Esophagus muscularis mucosa (tissue), 3 donors: ENCODE data around the gene DHX9.

Source experiments
- POLR2A ChIP-seq: fragments of 450-650 bp; IDR thresholded peaks from one replicate; pipeline ENCODE4 v1.6.1; 2017; ENCODE audit warnings: antibody characterized with exemption, moderate library complexity, mild to moderate bottlenecking, low read depth
- POLR2AphosphoS5 ChIP-seq, 2 donors: sonication (generic); formaldehyde crosslinking; IDR thresholded peaks; one replicate each; pipeline ENCODE4 v1.6.1; 2017; ENCODE audit warnings: antibody characterized with exemption in 2 of 2
- TF ChIP-seq, protein P1 (sequence below), 3 experiments: fragments of 200-600 bp in 2 of 3; fragments of 450-650 bp in 1 of 3; sonication (generic) in 2 of 3; IDR thresholded peaks; one replicate each; pipeline ENCODE4 v1.5.1; 2017 to 2019; ENCODE audit warnings: antibody characterized with exemption in 3 of 3, mild to moderate bottlenecking in 2 of 3, moderate library complexity in 1 of 3

- TF ChIP-seq, protein P1, sequence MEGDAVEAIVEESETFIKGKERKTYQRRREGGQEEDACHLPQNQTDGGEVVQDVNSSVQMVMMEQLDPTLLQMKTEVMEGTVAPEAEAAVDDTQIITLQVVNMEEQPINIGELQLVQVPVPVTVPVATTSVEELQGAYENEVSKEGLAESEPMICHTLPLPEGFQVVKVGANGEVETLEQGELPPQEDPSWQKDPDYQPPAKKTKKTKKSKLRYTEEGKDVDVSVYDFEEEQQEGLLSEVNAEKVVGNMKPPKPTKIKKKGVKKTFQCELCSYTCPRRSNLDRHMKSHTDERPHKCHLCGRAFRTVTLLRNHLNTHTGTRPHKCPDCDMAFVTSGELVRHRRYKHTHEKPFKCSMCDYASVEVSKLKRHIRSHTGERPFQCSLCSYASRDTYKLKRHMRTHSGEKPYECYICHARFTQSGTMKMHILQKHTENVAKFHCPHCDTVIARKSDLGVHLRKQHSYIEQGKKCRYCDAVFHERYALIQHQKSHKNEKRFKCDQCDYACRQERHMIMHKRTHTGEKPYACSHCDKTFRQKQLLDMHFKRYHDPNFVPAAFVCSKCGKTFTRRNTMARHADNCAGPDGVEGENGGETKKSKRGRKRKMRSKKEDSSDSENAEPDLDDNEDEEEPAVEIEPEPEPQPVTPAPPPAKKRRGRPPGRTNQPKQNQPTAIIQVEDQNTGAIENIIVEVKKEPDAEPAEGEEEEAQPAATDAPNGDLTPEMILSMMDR (IDR thresholded peaks at IDR 0.05), result no peak
- no peak for TF ChIP-seq POLR2A
- no peak for TF ChIP-seq POLR2AphosphoS5 (IDR thresholded peaks at IDR 0.05)
These were observed 38.7 kb downstream of the DHX9 start for GRCh38 chr1:182877842-182878241.
